ENCODE results near the gene PLA2G12B.
"Not testable (repeated sequence)": the region's sequence is repeated elsewhere in the genome, so short reads cannot be mapped to it uniquely, and the experiment has no call there.

The PLA2G12B gene

DNA sequence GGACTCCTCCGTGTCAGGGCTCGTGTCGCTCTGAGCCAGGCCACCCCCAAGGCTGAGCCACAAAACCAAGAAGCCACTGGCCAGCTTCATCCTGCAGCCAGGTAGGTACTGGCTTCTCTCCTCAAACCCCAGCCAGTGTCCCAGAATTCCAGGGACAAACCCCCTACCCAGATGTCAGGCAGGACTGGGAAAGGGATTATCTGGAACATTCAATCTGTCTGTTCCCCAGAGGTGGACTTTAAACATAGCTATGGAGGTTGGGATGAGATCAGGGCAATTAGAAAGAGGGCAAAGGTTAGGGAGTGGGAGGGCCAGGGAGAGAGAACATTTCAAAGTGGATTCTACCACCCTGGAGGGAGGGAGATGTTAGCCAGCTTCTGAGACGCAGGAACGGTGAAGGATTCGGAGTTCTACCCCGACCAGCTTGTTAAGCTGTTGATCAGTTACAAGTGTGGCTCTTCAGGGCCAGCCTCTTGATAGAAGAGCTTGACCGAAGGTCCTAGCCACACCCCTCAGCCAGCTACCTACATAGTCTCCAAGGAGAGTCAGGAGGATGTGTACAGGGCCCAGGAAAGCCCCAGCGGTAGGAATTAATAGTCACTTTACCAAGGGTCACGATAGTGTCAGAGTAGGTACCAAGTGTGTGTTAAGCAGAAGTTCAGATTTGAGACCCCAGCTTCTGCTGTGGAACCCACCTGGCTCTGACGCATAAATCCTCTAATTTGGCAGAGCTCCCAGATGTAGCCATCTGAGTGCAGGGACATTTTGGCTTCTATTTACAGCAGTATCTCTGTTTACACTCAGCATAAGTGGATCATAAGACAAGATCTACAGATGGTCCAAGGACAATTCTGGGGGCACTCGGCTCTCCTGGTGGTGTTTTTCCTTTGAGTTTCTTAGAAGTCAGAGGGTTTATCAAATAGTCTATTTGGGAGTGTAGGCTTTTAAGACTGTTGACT, at the start of gene PLA2G12B:
TSS of gene PLA2G12B (minus strand) at position 211 of the 959 bp plus-strand sequence. CDS start at position 90, 121 bp downstream.
- DNase-seq (ENCODE audit: low read depth in 2 of 3, low spot score in 1 of 3), result no peak

DNA sequence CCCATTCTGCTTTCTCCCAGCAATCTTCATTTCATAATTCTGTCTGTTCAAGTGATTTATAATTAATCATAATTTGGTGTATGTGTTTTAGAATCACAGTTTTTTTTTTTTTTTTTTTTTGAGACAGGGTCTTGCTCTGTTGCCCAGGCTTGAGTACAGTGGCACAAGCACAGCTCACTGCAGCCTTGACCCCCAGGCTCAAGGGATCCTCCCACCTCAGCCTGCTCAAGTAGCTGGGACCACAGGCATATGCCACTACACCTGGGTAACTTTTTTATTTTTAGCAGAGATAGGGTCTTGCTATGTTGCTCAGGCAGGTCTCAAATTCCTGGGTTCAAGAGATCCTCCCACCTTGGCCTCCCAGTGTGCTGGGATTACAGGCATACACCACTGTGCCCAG, 49.2 kb upstream of the PLA2G12B start:
- DNase-seq (ENCODE audit: low read depth in 2 of 3, low spot score in 1 of 3), result no peak

DNA sequence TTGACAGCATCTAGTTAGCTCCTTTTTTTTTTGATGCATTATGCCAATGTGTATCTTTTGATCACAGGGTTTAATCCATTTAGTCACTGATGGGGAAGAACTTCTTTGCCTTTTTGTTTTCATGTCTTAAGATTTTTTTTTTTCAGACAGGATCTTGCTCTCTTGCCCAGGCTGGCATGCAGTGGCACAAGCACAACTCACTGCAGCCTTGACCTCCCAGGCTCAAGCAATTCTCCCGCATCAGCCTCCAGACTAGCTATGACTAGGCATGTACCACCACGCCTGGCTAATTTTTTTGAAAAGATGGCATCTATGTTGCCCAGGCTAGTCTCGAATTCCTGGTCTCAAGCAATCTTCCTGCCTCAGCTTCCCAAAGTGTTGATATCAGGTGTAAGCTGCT, 46.4 kb upstream of the PLA2G12B start:
- DNase-seq (ENCODE audit: low read depth in 2 of 3, low spot score in 1 of 3), result no peak

- DNase-seq (ENCODE audit: low read depth in 2 of 3, low spot score in 1 of 3), result no peak
These were observed 42.5 kb upstream of the PLA2G12B start for GRCh38 chr10:72997099-72997498.

DNA sequence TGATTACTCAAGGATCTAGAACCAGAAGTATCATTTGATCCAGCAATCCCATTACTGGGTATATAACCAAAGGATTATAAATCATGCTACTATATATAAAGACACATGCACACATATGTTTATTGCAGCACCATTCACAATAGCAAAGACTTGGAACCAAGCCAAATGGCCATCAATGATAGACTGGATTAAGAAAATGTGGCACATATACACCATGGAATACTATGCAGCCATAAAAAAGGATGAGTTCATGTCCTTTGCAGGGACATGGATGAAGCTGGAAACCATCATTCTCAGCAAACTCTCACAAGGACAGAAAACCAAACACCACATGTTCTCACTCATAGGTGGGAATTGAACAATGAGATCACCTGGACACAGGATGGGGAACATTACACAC, 40.9 kb upstream of the PLA2G12B start:
- DNase-seq (ENCODE audit: low read depth in 2 of 3, low spot score in 1 of 3), result not testable (repeated sequence)

- DNase-seq (ENCODE audit: low read depth in 2 of 3, low spot score in 1 of 3), result not testable (repeated sequence)
These were observed 35.2 kb upstream of the PLA2G12B start for GRCh38 chr10:72989771-72990170.

GRCh38 chr10:72984618-72985017, 30.0 kb upstream of the PLA2G12B start:
- DNase-seq (ENCODE audit: low read depth in 2 of 3, low spot score in 1 of 3), result not testable (repeated sequence)

GRCh38 chr10:72981882-72982529, 27.4 kb upstream of the PLA2G12B start:
- no peak for DNase-seq (ENCODE audit: low read depth in 2 of 3, low spot score in 1 of 3)

- DNase-seq (ENCODE audit: low read depth in 2 of 3, low spot score in 1 of 3), result no peak
These were observed 26.6 kb upstream of the PLA2G12B start for GRCh38 chr10:72981028-72981881.

- no peak for DNase-seq (ENCODE audit: low read depth in 2 of 3, low spot score in 1 of 3)
These were observed 25.7 kb upstream of the PLA2G12B start for GRCh38 chr10:72980348-72980747.

GRCh38 chr10:72979709-72980108, 25.1 kb upstream of the PLA2G12B start:
- DNase-seq (ENCODE audit: low read depth in 2 of 3, low spot score in 1 of 3), result no peak

DNA sequence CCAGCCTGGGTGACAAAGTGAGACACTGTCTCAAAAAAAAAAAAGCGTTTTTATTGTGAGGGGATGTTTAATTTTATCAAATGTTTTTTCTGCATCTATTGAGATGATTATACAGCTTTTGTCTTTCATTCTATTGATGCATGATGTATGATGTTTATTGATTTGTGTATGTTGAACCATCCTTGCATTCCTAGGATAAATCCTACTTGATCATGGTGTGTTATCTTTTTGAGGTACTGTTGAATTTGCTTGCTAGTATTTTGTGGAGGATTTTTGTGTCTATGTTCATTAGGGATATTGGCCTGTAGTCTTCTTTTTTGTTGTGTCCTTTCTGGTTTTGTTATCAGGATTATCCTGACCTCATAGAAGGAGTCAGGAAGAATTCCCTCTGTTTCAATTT, 22.3 kb upstream of the PLA2G12B start:
- DNase-seq (ENCODE audit: low read depth in 2 of 3, low spot score in 1 of 3), result no peak

DNA sequence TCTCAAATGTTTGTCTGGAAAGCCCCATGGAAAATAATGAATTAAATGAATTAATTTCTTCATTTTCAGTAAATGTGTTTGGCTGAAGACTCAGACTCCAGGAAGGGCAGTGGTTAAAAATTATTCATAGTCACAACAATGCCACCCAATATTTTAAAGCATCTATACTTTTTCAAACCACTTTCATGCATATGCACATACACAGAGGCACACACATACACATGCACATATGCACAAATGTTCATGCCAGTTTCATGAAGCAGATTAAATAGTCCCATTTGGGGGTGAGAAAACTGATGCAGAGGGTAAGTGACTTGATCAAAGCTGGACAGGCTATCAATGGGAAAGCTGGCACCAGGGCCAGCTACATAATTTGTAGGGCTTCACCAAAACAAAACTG, 1.4 kb upstream of the PLA2G12B start:
- no peak for DNase-seq (ENCODE audit: low read depth in 2 of 3, low spot score in 1 of 3)

DNA sequence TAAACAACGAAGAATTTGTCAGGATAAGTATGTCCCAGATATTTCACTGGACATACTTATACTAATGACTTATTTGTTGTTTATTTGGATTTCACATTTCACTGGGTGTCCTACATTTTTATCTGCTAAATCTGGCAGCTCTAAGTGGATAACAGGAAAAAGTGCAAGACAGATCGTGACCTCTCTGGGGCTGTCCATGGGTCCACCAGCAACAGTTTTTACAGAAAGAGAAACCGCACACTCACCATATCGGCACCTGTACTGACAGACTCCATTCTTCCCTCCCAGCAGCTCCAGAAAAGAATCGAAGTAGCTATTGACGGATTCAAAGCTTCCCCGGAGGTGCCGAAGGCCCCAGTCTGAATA, 393 bp downstream of the PLA2G12B start:
- DNase-seq (ENCODE audit: low read depth in 2 of 3, low spot score in 1 of 3), result no peak

GRCh38 chr10:72953687-72954086, 919 bp downstream of the PLA2G12B start:
- no peak for DNase-seq (ENCODE audit: low read depth in 2 of 3, low spot score in 1 of 3)

DNA sequence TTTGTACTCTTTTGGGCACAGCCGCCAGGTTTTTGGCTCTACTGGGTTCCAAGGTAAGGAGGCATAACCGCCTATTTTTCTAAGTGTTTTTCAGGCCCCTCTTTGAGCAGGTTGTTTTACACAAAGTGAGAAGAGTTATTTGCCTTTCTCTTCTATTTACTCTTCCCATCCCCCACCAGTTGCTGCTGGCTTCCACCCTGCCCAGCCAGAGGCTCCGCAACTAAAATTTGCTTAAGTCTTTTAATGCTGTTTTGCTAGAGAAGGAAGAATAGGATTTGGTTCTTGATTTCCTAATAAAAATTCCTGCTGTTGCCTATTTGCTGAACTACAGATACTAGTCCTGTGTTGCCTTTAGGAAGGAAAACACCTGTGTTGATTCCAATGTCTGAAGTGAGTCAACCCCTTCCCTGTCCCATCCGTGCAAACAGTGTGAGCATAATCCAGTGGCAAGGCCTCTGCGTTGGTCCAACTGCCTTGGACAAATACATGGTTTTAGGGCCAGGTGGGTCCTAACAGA, 1.9 kb downstream of the PLA2G12B start:
- DNase-seq (ENCODE audit: low read depth in 2 of 3, low spot score in 1 of 3), result no peak

- DNase-seq (ENCODE audit: low read depth in 2 of 3, low spot score in 1 of 3), result no peak
These were observed 2.4 kb downstream of the PLA2G12B start for GRCh38 chr10:72952189-72952588.

- DNase-seq (ENCODE audit: low read depth in 2 of 3, low spot score in 1 of 3), result no peak
These were observed 2.8 kb downstream of the PLA2G12B start for GRCh38 chr10:72951760-72952159.

- DNase-seq (ENCODE audit: low read depth in 2 of 3, low spot score in 1 of 3), result no peak
These were observed 5.8 kb downstream of the PLA2G12B start for GRCh38 chr10:72948762-72949161.

- DNase-seq (ENCODE audit: low read depth in 2 of 3, low spot score in 1 of 3), result no peak
These were observed 7.6 kb downstream of the PLA2G12B start for GRCh38 chr10:72946963-72947362.

All from stimulated activated CD4-positive, alpha-beta T cell treated with anti-CD3 and anti-CD28 coated beads, Interleukin-12 subunit alpha, Interleukin-12 subunit beta, amount 100 ng/mL, for 48 hours (primary cell).